ENCODE measurements around the gene MADD. TPM values are rescaled to one million over a fixed set of nuclear protein-coding genes. Genes with fewer than 3 reads are reported as not detected.
A peak's percentile ranks its signal among the peaks of the same experiment; 100 is the strongest.

MADD gene
- total RNA-seq, 1 donor from 2014 or later = 40.9 TPM

DNA sequence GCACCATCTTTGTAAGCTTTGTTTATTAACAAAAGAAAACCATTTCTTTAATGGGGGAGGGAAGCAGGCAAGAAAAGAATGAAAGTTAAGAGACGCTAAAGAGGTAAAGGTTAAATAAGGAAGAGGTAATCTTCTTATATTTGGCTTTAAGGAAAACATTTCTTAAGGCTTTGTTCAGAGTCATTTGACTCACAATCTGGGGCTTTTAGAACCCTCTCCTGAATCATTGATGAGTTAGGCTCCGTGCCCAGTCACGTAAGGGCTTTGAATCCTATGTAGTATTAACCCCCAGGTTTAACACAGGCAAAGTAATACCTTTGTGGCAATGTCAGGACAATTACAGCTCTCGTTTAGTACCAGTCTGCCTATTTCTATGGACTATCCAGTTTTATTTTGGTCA, 26.1 kb downstream of the MADD start:
- Histone ChIP-seq H3K9me3 (replicated peaks) (peaks cover 25% of the 10 kb centered on the region), H3K27me3 (ENCODE audit: low read depth) (no peaks in the 10 kb centered on the region), H3K4me1 (no peaks in the 10 kb centered on the region), H3K36me3 (peaks cover 100% of the 10 kb centered on the region), H3K4me3 (no peak overlapping the region), H3K27ac (replicated peaks) (no peak overlapping the region)
- intact Hi-C loops (cut with micrococcal nuclease) = no loop called here
- TF ChIP-seq, protein P1, sequence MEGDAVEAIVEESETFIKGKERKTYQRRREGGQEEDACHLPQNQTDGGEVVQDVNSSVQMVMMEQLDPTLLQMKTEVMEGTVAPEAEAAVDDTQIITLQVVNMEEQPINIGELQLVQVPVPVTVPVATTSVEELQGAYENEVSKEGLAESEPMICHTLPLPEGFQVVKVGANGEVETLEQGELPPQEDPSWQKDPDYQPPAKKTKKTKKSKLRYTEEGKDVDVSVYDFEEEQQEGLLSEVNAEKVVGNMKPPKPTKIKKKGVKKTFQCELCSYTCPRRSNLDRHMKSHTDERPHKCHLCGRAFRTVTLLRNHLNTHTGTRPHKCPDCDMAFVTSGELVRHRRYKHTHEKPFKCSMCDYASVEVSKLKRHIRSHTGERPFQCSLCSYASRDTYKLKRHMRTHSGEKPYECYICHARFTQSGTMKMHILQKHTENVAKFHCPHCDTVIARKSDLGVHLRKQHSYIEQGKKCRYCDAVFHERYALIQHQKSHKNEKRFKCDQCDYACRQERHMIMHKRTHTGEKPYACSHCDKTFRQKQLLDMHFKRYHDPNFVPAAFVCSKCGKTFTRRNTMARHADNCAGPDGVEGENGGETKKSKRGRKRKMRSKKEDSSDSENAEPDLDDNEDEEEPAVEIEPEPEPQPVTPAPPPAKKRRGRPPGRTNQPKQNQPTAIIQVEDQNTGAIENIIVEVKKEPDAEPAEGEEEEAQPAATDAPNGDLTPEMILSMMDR (IDR thresholded peaks at IDR 0.05; ENCODE audit: borderline replicate concordance) = no peak
- DNase-seq = no peak

DNA sequence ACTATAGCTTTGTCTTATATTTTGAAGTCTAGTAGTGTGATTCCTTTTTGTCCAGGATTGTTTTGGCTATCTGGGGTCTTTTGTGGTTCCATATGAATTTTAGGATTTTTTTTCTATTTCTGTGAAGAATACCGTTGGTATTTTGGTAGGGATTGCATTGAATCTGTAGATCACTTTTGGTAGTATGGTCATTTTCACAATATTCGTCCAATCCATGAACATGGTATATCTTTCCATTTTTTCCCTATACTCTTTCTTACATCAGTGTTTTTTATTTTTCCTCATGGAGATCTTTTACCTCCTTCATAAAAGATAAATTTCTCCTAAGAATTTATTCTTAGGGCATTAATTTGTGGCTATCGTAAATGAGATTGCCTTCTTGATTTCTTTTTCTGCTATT, 29.1 kb downstream of the MADD start:
- H3K4me1 ChIP-seq = no peaks in the 10 kb centered on the region
- no peak overlapping the region for H3K4me3 ChIP-seq
- H3K36me3 ChIP-seq = peaks cover 100% of the 10 kb centered on the region
- DNase-seq = no peak
- no peak overlapping the region for H3K27ac ChIP-seq (replicated peaks)
- peaks cover 44% of the 10 kb centered on the region for H3K9me3 ChIP-seq (replicated peaks)
- intact Hi-C loops (cut with micrococcal nuclease) = no loop called here
- TF ChIP-seq, protein P1 (IDR thresholded peaks at IDR 0.05; ENCODE audit: borderline replicate concordance) = no peak
- no peaks in the 10 kb centered on the region for H3K27me3 ChIP-seq (ENCODE audit: low read depth)

DNA sequence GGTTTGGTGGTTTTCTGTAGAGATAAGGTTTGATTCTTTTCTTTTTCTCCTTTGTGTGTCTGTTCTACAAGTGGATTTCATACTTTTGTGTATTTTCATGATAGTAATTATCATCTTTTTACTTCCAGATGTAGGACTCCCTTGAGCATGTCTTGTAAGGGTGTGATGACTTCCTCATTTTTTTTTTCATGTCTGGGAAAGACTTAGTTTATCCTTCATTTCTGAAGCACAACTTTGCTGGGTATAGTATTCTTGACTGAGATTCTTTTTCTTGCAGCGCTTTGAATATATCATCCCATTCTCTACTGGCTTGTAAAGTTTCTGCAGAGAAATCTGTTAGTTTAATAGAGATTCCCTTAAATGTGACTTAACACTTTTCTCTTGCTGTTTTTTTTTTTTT, 32.9 kb downstream of the MADD start:
- intact Hi-C loops (cut with micrococcal nuclease) = no loop called here
- TF ChIP-seq, protein P1 (IDR thresholded peaks at IDR 0.05; ENCODE audit: borderline replicate concordance) = no peak
- H3K9me3 ChIP-seq (replicated peaks) = peaks cover 42% of the 10 kb centered on the region
- no peak overlapping the region for H3K4me3 ChIP-seq
- peaks cover 23% of the 10 kb centered on the region for H3K4me1 ChIP-seq
- no peaks in the 10 kb centered on the region for H3K27me3 ChIP-seq (ENCODE audit: low read depth)
- H3K36me3 ChIP-seq = peaks cover 92% of the 10 kb centered on the region
- no peak for DNase-seq
- H3K27ac ChIP-seq (replicated peaks) = no peak overlapping the region

DNA sequence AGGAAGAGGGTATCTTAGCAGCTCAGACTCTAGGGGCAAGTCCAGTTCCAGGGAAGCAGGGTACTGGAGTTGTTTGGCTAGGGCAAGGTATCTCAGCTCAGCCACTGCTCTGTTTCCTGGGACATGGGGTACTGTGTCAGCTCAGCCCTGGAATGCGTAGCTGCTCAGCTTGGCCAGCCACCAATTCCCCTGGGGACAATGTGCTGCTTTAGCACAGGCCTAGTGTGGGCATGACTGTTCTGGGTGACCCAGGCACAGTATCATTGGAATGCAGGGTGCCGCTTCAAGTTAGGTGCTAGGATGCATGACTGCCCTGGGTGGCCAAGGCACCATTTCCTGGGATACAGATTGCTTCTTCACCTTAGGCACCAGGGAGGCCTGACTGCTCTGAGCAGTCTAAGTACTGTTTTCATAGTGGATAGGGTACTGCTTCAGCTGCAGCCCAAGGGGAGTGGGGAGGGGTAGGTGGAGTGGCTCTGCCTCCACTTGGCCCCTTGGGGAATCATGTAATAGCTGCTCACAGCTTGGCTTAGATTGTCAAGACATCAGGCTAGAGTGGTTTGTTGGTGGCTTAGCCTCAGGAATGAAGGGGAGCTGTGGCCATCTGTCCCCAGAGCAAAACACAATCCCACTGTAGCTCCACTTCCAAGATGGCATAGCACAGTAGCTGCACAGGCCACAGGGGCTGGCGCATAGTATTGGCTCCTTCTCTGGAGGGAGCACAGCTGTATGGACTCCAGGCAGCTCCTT, 36.0 kb downstream of the MADD start:
- peaks cover 34% of the 10 kb centered on the region for H3K4me1 ChIP-seq
- no peaks in the 10 kb centered on the region for H3K27me3 ChIP-seq (ENCODE audit: low read depth)
- H3K9me3 ChIP-seq (replicated peaks) = peaks cover 18% of the 10 kb centered on the region
- peak overlapping the region; percentile 90 for H3K27ac ChIP-seq (replicated peaks)
- TF ChIP-seq, protein P1 (IDR thresholded peaks at IDR 0.05; ENCODE audit: borderline replicate concordance) = no peak
- peak; percentile 78 for DNase-seq
- peaks cover 91% of the 10 kb centered on the region for H3K36me3 ChIP-seq
- intact Hi-C loops (cut with micrococcal nuclease) = no loop called here
- no peak overlapping the region for H3K4me3 ChIP-seq

DNA sequence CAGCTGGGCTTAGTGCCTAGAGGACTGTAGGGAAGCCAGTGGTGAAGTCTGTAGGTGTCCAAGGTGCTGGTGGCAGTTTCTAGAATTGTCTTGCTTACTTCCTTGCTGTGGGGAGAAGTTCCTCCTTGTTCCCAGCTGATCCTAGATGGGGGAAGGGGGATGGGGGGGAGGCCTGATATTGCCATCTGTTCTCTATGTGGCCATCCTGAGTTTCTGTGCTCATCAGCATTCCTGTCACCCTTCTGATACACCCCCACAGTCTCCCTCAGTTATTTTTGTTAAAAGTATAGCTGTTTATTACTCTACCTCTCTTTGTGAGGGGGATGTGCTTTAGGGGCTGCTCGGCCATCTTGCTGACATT, 36.5 kb downstream of the MADD start:
- peaks cover 18% of the 10 kb centered on the region for H3K9me3 ChIP-seq (replicated peaks)
- H3K27me3 ChIP-seq (ENCODE audit: low read depth) = no peaks in the 10 kb centered on the region
- peaks cover 34% of the 10 kb centered on the region for H3K4me1 ChIP-seq
- intact Hi-C loops (cut with micrococcal nuclease) = no loop called here
- H3K27ac ChIP-seq (replicated peaks) = peak overlapping the region; percentile 90
- TF ChIP-seq, protein P1 (IDR thresholded peaks at IDR 0.05; ENCODE audit: borderline replicate concordance) = no peak
- DNase-seq = no peak
- no peak overlapping the region for H3K4me3 ChIP-seq
- peaks cover 91% of the 10 kb centered on the region for H3K36me3 ChIP-seq

Measured in left ventricle myocardium inferior (tissue), 1 donor.